Heart left ventricle (tissue), 16 donors: ENCODE data around the gene PYGO2. TPM values are rescaled to one million over a fixed set of nuclear protein-coding genes. Genes with fewer than 3 reads are reported as not detected.
A peak's percentile ranks its signal among the peaks of the same experiment; 100 is the strongest.

ENCODE experiments used
- ATAC-seq, 4 donors: fragments of 200-7000 bp; cut with Tn5 transposase; one replicate each; pipeline ENCODE4 v1.9.1; 2020 to 2022; ENCODE audit warnings: moderate library complexity in 4 of 4, mild to moderate bottlenecking in 3 of 4, moderate number of reproducible peaks in 1 of 4
- DNase-seq, 5 donors: peaks; one replicate each; pipeline ENCODE4 v3.0.0-alpha.2; 2020
- H3K27ac ChIP-seq, 12 donors: fragments of 200-600 bp; sonication (generic) in 4 of 12; one replicate each; pipeline versions ENCODE4 v1.5.0 to v1.8.0; 2016 to 2022; ENCODE audit warnings: mild to moderate bottlenecking in 2 of 12
- H3K27me3 ChIP-seq, 9 donors: fragments of 200-600 bp; sonication (generic) in 2 of 9; one replicate each; pipeline versions ENCODE4 v1.5.1 to v1.8.0; 2016 to 2022; ENCODE audit warnings: mild to moderate bottlenecking in 3 of 9
- H3K36me3 ChIP-seq, 9 donors: fragments of 200-600 bp; sonication (generic) in 2 of 9; one replicate each; pipeline versions ENCODE4 v1.5.0 to v1.8.0; 2018 to 2022; ENCODE audit warnings: mild to moderate bottlenecking in 2 of 9
- H3K4me1 ChIP-seq, 12 donors: fragments of 200-600 bp; sonication (generic) in 4 of 12; one replicate each; pipeline versions ENCODE4 v1.5.0 to v1.8.0; 2016 to 2022; ENCODE audit warnings: mild to moderate bottlenecking in 3 of 12
- H3K4me3 ChIP-seq, 12 donors: fragments of 200-600 bp; sonication (generic) in 4 of 12; one replicate each; pipeline versions ENCODE4 v1.5.0 to v1.8.0; 2017 to 2022; ENCODE audit warnings: mild to moderate bottlenecking in 9 of 12, moderate library complexity in 4 of 12
- H3K9me3 ChIP-seq, 12 donors: fragments of 200-600 bp; sonication (generic) in 4 of 12; one replicate each; pipeline versions ENCODE4 v1.5.0 to v1.8.0; 2016 to 2022; ENCODE audit warnings: mild to moderate bottlenecking in 1 of 12
- POLR2A ChIP-seq, 2 donors: fragments of 450-650 bp; IDR thresholded peaks; one replicate each; pipeline ENCODE4 v1.6.1; 2017; ENCODE audit warnings: antibody characterized with exemption in 2 of 2, mild to moderate bottlenecking in 2 of 2, moderate library complexity in 2 of 2
- WGBS, 4 donors: extraction: QIAGEN DNeasy Blood & Tissue Kit in 2 of 4; methylation state at CpG; one replicate each; pipeline versions ENCODE4 v1.1.5 to v1.1.7; 2013 to 2018; 5-methylcytosine and 5-hydroxymethylcytosine counted together
- intact Hi-C, 10 donors: fragments of 100-400 bp; cut with DNase I; formaldehyde crosslinking; loops; one replicate each; pipeline versions ENCODE4 v1.11.1 to v1.14.2; 2022
- polyA plus RNA-seq, 2 donors: library from polyadenylated mRNA; stranded (reverse); fragments of 200-250 nt; gene quantifications; one replicate each; pipeline ENCODE4 v1.2.3, GENCODE V29; 2013
- total RNA-seq, 9 donors: library from RNA; depleted of rRNA in 2 of 9; stranded (reverse); fragments of >200 nt in 2 of 9; fragmentation: NEBNext Ultra II Directional in 3 of 9; extraction: Animal tissue kit (Norgen Biotek cat#: 25700) in 3 of 9; gene quantifications; one replicate each; pipeline versions ENCODE4 v1.1.0 to v1.2.4, GENCODE V29; 2016 to 2023
- TF ChIP-seq, protein P1 (sequence below), 12 donors: fragments of 200-600 bp; sonication (generic) in 4 of 12; IDR thresholded peaks; one replicate each; pipeline versions ENCODE4 v1.5.0 to v1.8.0; 2018 to 2022; ENCODE audit warnings: antibody characterized with exemption in 12 of 12, mild to moderate bottlenecking in 5 of 12
- donor health status: ischemic (EF 13 %, LVEDD 7.1; RV severe dilation, severe dysfunction).
- donor health status: healthy with polysubstance abuse.
- donor health status: DM: no; HTN: yes; CAD: no.
- donor health status: DM: no; HTN: no; CAD: no.
- donor health status: ischemic (EF 25% LVEDD 6.9; RV normal size, moderate dysfunction).
- donor health status: ischemic (EF 25% LVEDD 5.7; RV mildly dilated, moderate dysfunction).
- donor health status: healthy.
- donor health status: DM: yes; HTN: yes; CAD: no.
- donor health status: ischemic (EF 35%, LVEDD 5.7; RV mildly dilated, moderate dysfunction).
- donor health status: nonischemic (EF 11% LVEDD 7.7; RV severe dilation, severe dysfunction).
- donor health status: DM: yes; HTN: yes; CAD: no.
- donor health status: PGD.
- donor health status: ischemic (EF 29% LVEDD 5.4; RV normal size, mild dysfunction).
- donor health status: nonischemic (EF 23%, LVEDD 6.1; RV moderate dilation, normal function).

The PYGO2 gene
- total and polyA plus RNA-seq, 11 donors, result 9.7 to 19.2 (median 16.3) TPM

GRCh38 chr1:155009742-155010141, 48.2 kb upstream of the PYGO2 start:
- ATAC-seq (no peak), DNase-seq (no peak)
- WGBS, 4 donors, result 90 to 93% (median 91%) methylated on average over 5 of the region's 5 CpGs
- TF ChIP-seq POLR2A (IDR thresholded peaks at IDR 0.05), result no peak
- TF ChIP-seq, protein P1, sequence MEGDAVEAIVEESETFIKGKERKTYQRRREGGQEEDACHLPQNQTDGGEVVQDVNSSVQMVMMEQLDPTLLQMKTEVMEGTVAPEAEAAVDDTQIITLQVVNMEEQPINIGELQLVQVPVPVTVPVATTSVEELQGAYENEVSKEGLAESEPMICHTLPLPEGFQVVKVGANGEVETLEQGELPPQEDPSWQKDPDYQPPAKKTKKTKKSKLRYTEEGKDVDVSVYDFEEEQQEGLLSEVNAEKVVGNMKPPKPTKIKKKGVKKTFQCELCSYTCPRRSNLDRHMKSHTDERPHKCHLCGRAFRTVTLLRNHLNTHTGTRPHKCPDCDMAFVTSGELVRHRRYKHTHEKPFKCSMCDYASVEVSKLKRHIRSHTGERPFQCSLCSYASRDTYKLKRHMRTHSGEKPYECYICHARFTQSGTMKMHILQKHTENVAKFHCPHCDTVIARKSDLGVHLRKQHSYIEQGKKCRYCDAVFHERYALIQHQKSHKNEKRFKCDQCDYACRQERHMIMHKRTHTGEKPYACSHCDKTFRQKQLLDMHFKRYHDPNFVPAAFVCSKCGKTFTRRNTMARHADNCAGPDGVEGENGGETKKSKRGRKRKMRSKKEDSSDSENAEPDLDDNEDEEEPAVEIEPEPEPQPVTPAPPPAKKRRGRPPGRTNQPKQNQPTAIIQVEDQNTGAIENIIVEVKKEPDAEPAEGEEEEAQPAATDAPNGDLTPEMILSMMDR (IDR thresholded peaks at IDR 0.05), result no peak
- no peaks in the 10 kb centered on the region for H3K27me3 ChIP-seq
- peaks cover 8 to 90% (median 60%) of the 10 kb centered on the region in 12 donors for H3K4me1 ChIP-seq
- no peaks in the 10 kb centered on the region for H3K9me3 ChIP-seq
- intact Hi-C loops, result loop anchor here in 2 of 10 donors (5.0 kb wide), 1 partner anchor 42 kb away; no protein-coding TSS in a partner anchor
- peak overlapping the region in 3 of 12 donors; percentile 10 to 98 (median 97) for H3K27ac ChIP-seq
- peak overlapping the region in 3 of 12 donors; percentile 2 to 59 (median 26) for H3K4me3 ChIP-seq
- H3K36me3 ChIP-seq, result peaks cover 0 to 10% (median 8%) of the 10 kb centered on the region in 9 donors

- no peaks in the 10 kb centered on the region for H3K27me3 ChIP-seq
- ATAC-seq (no peak), DNase-seq (peak in 1 of 5 donors; percentile 60)
- WGBS, 4 donors, result 90 to 98% (median 91%) methylated on average over 8 to 12 of the region's 12 CpGs
- peaks cover 0 to 5% (median 4%) of the 10 kb centered on the region in 9 donors for H3K36me3 ChIP-seq
- TF ChIP-seq, protein P1 (IDR thresholded peaks at IDR 0.05), result no peak
- TF ChIP-seq POLR2A (IDR thresholded peaks at IDR 0.05), result no peak
- H3K9me3 ChIP-seq, result no peaks in the 10 kb centered on the region
- H3K27ac ChIP-seq, result peak overlapping the region in 8 of 12 donors; percentile 77 to 98 (median 96)
- peak overlapping the region in 6 of 12 donors; percentile 26 to 59 (median 32) for H3K4me3 ChIP-seq
- intact Hi-C loops, result no loop called here
- H3K4me1 ChIP-seq, result peaks cover 8 to 93% (median 65%) of the 10 kb centered on the region in 12 donors
Observed at GRCh38 chr1:155009221-155009711, 47.7 kb upstream of the PYGO2 start.

- TF ChIP-seq, protein P1 (IDR thresholded peaks at IDR 0.05), result no peak
- no peak for TF ChIP-seq POLR2A (IDR thresholded peaks at IDR 0.05)
- DNase-seq (peak in 3 of 5 donors; percentile 39 to 71 (median 60)), ATAC-seq (peak in 1 of 4 donors; percentile 2)
- WGBS, 4 donors, result 66 to 77% (median 72%) methylated on average over 11 to 16 of the region's 16 CpGs
- intact Hi-C loops, result no loop called here
- no peaks in the 10 kb centered on the region for H3K36me3 ChIP-seq
- peaks cover 8 to 91% (median 67%) of the 10 kb centered on the region in 12 donors for H3K4me1 ChIP-seq
- no peaks in the 10 kb centered on the region for H3K27me3 ChIP-seq
- H3K9me3 ChIP-seq, result no peaks in the 10 kb centered on the region
- peak overlapping the region in 9 of 12 donors; percentile 2 to 59 (median 31) for H3K4me3 ChIP-seq
- peak overlapping the region; percentile 16 to 98 (median 95) for H3K27ac ChIP-seq
Observed at GRCh38 chr1:155008015-155008941, 46.7 kb upstream of the PYGO2 start.
